OCI-M2 (cell line): ENCODE measurements around the gene LUZP1.

Experiments used
- DNase-seq: peaks from one replicate; lab custom pipeline; 2025; ENCODE audit not compliant: unreplicated experiment; lab: John Stamatoyannopoulos, UW

LUZP1 gene

GRCh38 chr1:23118407-23118806 is 50.2 kb downstream of the LUZP1 start:
- no peak for DNase-seq

GRCh38 chr1:23116921-23117699 is 51.5 kb downstream of the LUZP1 start:
- DNase-seq, result no peak

GRCh38 chr1:23116216-23116836 is 52.3 kb downstream of the LUZP1 start:
- DNase-seq, result no peak

- DNase-seq, result no peak
Measured at GRCh38 chr1:23114424-23115079, 54.1 kb downstream of the LUZP1 start.

DNA sequence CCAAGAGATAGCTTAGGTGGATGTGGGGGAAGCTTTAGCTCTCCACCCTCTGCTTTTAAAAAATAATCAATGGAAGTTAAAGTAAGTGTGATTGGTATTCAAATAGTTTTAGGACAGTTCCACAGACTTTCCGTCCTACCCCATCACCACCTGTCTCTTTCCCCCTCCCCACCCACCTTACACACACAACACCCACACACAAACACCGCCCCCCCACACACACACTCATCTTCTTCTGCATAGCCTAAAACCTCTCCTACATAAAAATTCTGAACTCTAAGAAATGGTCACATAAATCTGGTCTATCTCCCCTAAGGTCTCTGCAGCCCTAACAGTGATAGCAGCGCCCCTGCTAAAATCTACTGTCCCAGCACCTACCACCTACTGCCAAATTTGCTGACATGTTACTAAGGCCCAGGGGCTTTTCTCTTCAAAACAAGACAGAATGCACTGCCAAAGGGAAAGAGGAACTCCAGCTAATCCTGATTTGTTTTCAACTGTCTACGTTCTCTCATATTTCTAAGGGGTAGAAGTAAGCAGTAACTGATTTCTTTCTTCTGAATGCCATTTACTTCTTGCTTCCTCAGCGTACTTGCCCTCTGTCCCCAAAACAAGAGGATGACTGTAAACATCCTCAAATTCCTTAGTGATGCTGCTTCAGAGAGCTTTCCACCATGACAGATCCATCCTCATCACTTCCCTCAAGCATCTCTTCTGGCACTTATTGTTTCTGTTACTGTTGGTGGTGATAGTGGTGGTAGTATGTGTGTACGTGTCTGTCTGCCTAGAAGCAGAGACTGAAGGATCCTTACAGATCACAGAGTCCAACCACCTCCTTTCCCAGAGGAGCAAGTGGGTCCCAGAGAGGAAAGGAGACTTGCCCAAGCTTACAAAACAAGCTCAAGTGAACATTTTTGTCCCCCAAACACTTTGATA is 56.8 kb downstream of the LUZP1 start:
- no peak for DNase-seq

- no peak for DNase-seq
Measured at GRCh38 chr1:23110391-23110790, 58.3 kb downstream of the LUZP1 start.

GRCh38 chr1:23108918-23109533 is 59.6 kb downstream of the LUZP1 start:
- DNase-seq, result no peak

DNA sequence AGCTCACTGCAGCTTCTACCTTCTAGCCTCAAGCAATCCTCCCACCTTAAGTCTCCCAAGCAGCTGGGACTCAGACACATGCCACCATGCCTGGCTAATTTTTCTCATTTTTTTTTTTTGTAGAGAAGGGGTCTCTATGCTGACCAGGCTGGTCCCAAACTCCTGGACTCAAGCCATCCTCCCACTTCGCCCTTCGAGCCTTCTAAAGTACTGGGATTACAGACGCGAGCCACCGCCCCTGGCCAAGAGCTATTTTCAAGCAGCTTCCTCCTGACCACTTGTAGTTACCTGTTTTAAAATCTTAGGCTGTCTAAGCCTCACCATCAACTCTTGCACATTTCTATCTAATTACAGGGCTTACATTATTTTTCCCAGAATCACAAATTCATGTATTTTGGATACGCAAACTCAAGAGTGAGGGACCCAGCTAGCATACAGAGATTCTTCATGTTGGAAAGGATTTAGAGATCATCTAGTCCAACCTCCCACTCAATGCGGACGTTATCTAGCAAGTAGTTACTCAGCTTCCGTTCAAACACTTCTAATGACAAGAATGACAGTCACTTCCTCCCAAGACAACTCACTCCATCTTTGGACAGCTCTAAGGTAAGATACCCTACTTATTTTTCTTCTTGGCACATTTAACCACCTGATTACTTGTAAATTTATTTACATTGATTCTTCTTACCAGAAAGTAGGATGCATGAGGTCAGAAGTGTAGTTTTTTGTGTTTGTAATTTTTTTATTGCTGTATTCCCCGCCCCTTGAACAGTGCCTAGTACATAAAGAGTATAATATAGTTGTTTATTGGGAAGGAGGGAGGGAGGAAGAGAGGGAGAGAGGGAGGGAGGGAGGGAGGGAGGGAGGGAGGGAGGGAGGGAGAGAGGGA is 65.4 kb downstream of the LUZP1 start:
- no peak for DNase-seq

DNA sequence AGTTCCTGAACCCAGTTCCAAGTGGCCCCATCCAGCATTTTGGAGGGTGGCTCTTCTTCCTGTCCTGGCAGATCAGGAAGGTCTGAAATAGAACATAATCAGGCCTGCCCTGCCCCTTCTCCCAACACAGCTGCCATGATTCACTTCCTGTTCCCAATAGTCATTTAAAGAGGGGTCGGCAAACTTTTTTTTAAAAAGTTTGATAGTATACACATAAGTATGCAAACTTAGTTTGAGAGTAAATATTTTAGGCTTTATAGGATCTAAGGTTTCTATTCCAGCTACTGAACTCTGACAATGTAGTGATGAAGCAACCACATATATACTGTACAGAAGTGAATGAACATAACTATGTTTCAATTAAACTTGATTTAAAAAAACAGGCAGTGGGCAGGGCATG is 66.4 kb downstream of the LUZP1 start:
- no peak for DNase-seq

GRCh38 chr1:23101887-23102286 is 66.8 kb downstream of the LUZP1 start:
- DNase-seq, result no peak

- no peak for DNase-seq
Measured at GRCh38 chr1:23101101-23101827, 67.4 kb downstream of the LUZP1 start.

GRCh38 chr1:23100074-23100748 is 68.4 kb downstream of the LUZP1 start:
- no peak for DNase-seq

GRCh38 chr1:23099171-23099536 is 69.5 kb downstream of the LUZP1 start:
- no peak for DNase-seq

DNA sequence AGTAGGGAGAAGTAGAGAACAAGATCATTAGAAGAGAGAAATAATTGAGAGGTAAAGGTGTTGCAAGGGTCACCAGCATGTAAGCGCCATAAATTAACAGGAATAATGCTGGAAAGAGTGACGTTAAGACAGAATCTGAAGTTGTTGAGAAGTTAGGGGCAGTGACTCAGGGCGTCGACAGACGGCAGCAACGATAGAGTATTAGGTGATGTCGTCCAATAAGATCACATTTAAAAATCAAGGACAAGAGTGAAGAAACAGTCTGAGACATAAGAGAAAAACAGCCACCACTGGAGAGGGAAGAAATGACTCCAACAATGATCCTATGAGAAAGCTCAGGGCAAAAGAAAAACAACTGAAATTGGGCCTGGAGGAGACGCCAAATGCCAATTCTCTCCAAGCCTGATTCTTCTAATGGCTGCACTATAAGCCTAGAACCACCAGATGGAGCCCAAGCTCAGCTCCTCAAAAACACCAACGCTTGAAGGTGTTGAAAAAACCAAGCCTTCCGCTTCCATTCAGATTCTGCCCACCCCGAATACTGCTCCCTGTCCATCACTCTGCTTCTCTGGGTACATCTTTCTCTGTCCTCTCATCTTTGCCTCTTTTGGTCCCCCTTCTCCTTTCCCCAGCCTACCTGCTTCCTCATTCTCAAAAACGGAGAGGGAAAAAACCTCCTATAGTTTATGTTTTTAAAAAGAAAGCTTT is 70.0 kb downstream of the LUZP1 start:
- DNase-seq, result no peak

DNA sequence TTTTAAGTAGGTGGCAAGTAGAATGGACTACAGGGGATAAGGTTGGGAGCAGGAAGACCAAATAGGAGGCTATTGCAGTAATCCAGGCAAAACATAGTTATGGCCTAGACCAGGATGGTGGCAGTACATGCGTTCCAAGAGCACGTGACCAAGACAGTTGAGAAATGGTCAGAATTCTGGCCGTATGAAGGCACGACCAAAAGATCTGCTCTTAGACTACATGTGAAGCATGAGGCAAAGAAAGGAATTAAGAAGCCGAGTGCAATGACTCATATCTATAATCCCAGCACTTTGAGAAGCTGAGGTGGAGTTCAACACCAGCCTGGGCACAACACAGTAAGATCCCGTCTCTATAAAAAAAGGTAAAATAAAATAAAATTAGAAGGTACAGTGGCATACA is 71.3 kb downstream of the LUZP1 start:
- no peak for DNase-seq

DNA sequence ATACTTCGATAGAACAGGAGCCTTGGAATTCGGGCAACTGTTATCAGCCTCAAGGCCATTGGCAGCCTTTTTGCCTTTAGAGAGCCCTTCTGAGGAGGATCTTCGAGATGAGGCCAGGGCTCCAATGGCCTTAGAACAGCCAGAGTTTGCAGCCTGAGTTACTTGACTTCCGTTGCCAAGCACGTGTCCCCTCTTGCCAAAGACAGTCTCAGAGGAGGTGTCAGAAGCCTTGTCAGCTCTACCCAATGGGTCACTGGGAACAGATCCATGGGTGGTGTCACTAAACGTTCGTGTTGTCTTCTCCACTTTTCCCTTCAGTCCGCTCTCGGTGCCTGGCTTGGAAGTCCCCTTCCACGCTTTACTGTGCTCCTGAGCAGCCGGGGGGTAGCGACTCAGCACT is 76.2 kb downstream of the LUZP1 start:
- DNase-seq, result no peak

- DNase-seq, result no peak
Measured at GRCh38 chr1:23091545-23091944, 77.1 kb downstream of the LUZP1 start.

DNA sequence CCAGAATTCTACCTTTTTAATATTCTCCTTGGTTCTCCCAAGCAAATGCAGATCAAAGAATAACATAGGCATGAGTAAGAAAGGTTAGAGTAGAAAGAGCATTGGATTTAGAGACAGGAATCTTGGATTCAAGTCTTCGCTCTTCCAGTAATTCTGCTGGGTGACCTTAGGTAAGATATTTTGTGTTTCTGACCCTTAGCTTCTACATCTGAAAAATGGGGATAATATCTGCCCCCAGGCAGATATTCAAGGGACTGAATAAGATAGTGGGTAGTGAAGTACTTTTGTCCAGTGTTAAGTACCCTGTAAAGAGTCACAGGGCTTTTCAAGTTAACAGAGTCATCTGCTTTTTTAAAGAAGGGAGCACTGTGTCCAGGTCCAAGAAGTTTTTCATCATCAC is 78.6 kb downstream of the LUZP1 start:
- DNase-seq, result no peak
